Measurements from ENCODE around the gene RNF169. TPM values are rescaled to one million over a fixed set of nuclear protein-coding genes. Genes with fewer than 3 reads are reported as not detected.
"Not testable (repeated sequence)": the region's sequence is repeated elsewhere in the genome, so short reads cannot be mapped to it uniquely, and the experiment has no call there.

RNF169 gene
- total RNA-seq, 1 donor from 2014 or later, result 24.0 TPM

- TF ChIP-seq, protein P1, sequence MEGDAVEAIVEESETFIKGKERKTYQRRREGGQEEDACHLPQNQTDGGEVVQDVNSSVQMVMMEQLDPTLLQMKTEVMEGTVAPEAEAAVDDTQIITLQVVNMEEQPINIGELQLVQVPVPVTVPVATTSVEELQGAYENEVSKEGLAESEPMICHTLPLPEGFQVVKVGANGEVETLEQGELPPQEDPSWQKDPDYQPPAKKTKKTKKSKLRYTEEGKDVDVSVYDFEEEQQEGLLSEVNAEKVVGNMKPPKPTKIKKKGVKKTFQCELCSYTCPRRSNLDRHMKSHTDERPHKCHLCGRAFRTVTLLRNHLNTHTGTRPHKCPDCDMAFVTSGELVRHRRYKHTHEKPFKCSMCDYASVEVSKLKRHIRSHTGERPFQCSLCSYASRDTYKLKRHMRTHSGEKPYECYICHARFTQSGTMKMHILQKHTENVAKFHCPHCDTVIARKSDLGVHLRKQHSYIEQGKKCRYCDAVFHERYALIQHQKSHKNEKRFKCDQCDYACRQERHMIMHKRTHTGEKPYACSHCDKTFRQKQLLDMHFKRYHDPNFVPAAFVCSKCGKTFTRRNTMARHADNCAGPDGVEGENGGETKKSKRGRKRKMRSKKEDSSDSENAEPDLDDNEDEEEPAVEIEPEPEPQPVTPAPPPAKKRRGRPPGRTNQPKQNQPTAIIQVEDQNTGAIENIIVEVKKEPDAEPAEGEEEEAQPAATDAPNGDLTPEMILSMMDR (IDR thresholded peaks at IDR 0.05; ENCODE audit: unreplicated experiment), result no peak
- no peak overlapping the region for H3K27ac Mint-ChIP-seq
- DNase-seq (ENCODE audit: low spot score, unreplicated experiment), result no peak
- H3K27me3 Mint-ChIP-seq, result no peaks in the 10 kb centered on the region
- H3K4me3 Mint-ChIP-seq (ENCODE audit: low read depth), result no peak overlapping the region
- H3K36me3 Mint-ChIP-seq (ENCODE audit: insufficient read depth), result peaks cover 41% of the 10 kb centered on the region
- no peaks in the 10 kb centered on the region for H3K9me3 Mint-ChIP-seq (ENCODE audit: low read depth)
- peaks cover 12% of the 10 kb centered on the region for H3K4me1 Mint-ChIP-seq (ENCODE audit: low read depth)
These were observed 69.8 kb downstream of the RNF169 start for GRCh38 chr11:74818283-74818946.

DNA sequence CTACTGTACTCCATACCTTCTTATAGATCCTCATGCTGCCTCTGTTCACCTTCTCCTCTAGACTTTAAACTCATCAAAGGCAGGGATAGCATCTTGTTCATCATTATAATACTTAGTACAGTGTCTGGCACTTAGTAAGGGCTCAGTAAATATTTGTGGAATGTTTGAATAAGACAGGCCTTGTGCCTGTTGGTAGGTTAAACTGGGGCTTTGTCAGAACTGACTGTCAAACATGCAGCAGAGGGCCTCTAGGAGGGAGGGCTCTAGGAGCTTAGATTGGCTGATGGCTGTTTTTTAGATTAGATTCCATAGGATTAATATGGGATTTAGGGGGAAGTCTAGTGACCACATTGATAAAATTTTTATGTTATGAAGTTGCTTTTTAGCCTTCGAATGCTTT, 70.8 kb downstream of the RNF169 start:
- Mint-ChIP-seq H3K9me3 (ENCODE audit: low read depth) (peaks cover 8% of the 10 kb centered on the region), H3K36me3 (ENCODE audit: insufficient read depth) (peaks cover 51% of the 10 kb centered on the region), H3K27ac (no peak overlapping the region), H3K27me3 (no peaks in the 10 kb centered on the region), H3K4me3 (ENCODE audit: low read depth) (no peak overlapping the region), H3K4me1 (ENCODE audit: low read depth) (peaks cover 12% of the 10 kb centered on the region)
- DNase-seq (ENCODE audit: low spot score, unreplicated experiment), result no peak
- TF ChIP-seq, protein P1 (IDR thresholded peaks at IDR 0.05; ENCODE audit: unreplicated experiment), result no peak

- H3K36me3 Mint-ChIP-seq (ENCODE audit: insufficient read depth), result peaks cover 62% of the 10 kb centered on the region
- H3K9me3 Mint-ChIP-seq (ENCODE audit: low read depth), result peaks cover 22% of the 10 kb centered on the region
- peaks cover 11% of the 10 kb centered on the region for H3K4me1 Mint-ChIP-seq (ENCODE audit: low read depth)
- no peak for DNase-seq (ENCODE audit: low spot score, unreplicated experiment)
- TF ChIP-seq, protein P1 (IDR thresholded peaks at IDR 0.05; ENCODE audit: unreplicated experiment), result no peak
- no peak overlapping the region for H3K4me3 Mint-ChIP-seq (ENCODE audit: low read depth)
- H3K27me3 Mint-ChIP-seq, result no peaks in the 10 kb centered on the region
- no peak overlapping the region for H3K27ac Mint-ChIP-seq
These were observed 72.1 kb downstream of the RNF169 start for GRCh38 chr11:74820763-74821162.

GRCh38 chr11:74822170-74822569, 73.5 kb downstream of the RNF169 start:
- no peak overlapping the region for H3K4me3 Mint-ChIP-seq (ENCODE audit: low read depth)
- peaks cover 25% of the 10 kb centered on the region for H3K9me3 Mint-ChIP-seq (ENCODE audit: low read depth)
- H3K27ac Mint-ChIP-seq, result no peak overlapping the region
- H3K27me3 Mint-ChIP-seq, result no peaks in the 10 kb centered on the region
- no peak for DNase-seq (ENCODE audit: low spot score, unreplicated experiment)
- TF ChIP-seq, protein P1 (IDR thresholded peaks at IDR 0.05; ENCODE audit: unreplicated experiment), result no peak
- peaks cover 4% of the 10 kb centered on the region for H3K4me1 Mint-ChIP-seq (ENCODE audit: low read depth)
- H3K36me3 Mint-ChIP-seq (ENCODE audit: insufficient read depth), result peaks cover 69% of the 10 kb centered on the region

- no peak overlapping the region for H3K27ac Mint-ChIP-seq
- no peaks in the 10 kb centered on the region for H3K27me3 Mint-ChIP-seq
- TF ChIP-seq, protein P1 (IDR thresholded peaks at IDR 0.05; ENCODE audit: unreplicated experiment), result no peak
- no peak overlapping the region for H3K4me3 Mint-ChIP-seq (ENCODE audit: low read depth)
- no peak for DNase-seq (ENCODE audit: low spot score, unreplicated experiment)
- H3K4me1 Mint-ChIP-seq (ENCODE audit: low read depth), result peaks cover 1% of the 10 kb centered on the region
- H3K36me3 Mint-ChIP-seq (ENCODE audit: insufficient read depth), result peaks cover 80% of the 10 kb centered on the region
- peaks cover 42% of the 10 kb centered on the region for H3K9me3 Mint-ChIP-seq (ENCODE audit: low read depth)
These were observed 75.8 kb downstream of the RNF169 start for GRCh38 chr11:74824285-74824982.

- not testable (repeated sequence) for H3K4me3 Mint-ChIP-seq (ENCODE audit: low read depth); H3K27ac Mint-ChIP-seq; DNase-seq (ENCODE audit: low spot score, unreplicated experiment); H3K27me3 Mint-ChIP-seq; H3K4me1 Mint-ChIP-seq (ENCODE audit: low read depth)
- Mint-ChIP-seq H3K9me3 (ENCODE audit: low read depth) (peaks cover 49% of the 10 kb centered on the region), H3K36me3 (ENCODE audit: insufficient read depth) (peaks cover 82% of the 10 kb centered on the region)
These were observed 76.9 kb downstream of the RNF169 start for GRCh38 chr11:74825596-74825995.
